ENCODE measurements around the gene GRIK4.
"Not testable (repeated sequence)": the region's sequence is repeated elsewhere in the genome, so short reads cannot be mapped to it uniquely, and the experiment has no call there.

The GRIK4 gene

GRCh38 chr11:120747850-120748814, 236.6 kb downstream of the GRIK4 start:
- no peak for DNase-seq (ENCODE audit: low read depth)

GRCh38 chr11:120749395-120749794, 237.8 kb downstream of the GRIK4 start:
- DNase-seq (ENCODE audit: low read depth) = no peak

GRCh38 chr11:120750647-120751549, 239.3 kb downstream of the GRIK4 start:
- DNase-seq (ENCODE audit: low read depth) = no peak

- DNase-seq (ENCODE audit: low read depth) = no peak
Measured at GRCh38 chr11:120751550-120751949, 240.0 kb downstream of the GRIK4 start.

GRCh38 chr11:120752668-120753067, 241.1 kb downstream of the GRIK4 start:
- no peak for DNase-seq (ENCODE audit: low read depth)

- no peak for DNase-seq (ENCODE audit: low read depth)
Measured at GRCh38 chr11:120756931-120757330, 245.4 kb downstream of the GRIK4 start.

- DNase-seq (ENCODE audit: low read depth) = no peak
Measured at GRCh38 chr11:120759046-120759445, 247.5 kb downstream of the GRIK4 start.

DNA sequence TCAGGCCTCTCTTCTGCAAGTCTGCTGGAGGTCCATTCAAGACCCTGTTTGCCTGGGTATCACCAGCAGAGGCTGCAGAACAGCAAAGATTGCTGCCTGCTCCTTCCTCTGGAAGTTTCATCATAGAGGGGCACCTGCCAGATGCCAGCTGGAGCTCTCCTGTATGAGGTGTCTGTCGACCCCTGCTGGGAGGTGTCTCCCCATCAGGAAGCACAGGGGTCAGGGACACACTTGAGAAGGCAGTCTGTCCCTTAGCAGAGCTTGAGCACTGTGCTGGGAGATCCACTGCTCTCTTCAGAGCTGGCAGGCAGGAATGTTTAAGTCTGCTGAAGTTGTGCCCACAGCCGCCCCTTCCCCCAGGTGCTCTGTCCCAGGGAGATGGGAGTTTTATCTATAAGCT, 254.2 kb downstream of the GRIK4 start:
- not testable (repeated sequence) for DNase-seq (ENCODE audit: low read depth)

- no peak for DNase-seq (ENCODE audit: low read depth)
Measured at GRCh38 chr11:120766318-120766717, 254.8 kb downstream of the GRIK4 start.

- DNase-seq (ENCODE audit: low read depth) = no peak
Measured at GRCh38 chr11:120768949-120769348, 257.4 kb downstream of the GRIK4 start.

GRCh38 chr11:120769906-120770305, 258.4 kb downstream of the GRIK4 start:
- DNase-seq (ENCODE audit: low read depth) = no peak

DNA sequence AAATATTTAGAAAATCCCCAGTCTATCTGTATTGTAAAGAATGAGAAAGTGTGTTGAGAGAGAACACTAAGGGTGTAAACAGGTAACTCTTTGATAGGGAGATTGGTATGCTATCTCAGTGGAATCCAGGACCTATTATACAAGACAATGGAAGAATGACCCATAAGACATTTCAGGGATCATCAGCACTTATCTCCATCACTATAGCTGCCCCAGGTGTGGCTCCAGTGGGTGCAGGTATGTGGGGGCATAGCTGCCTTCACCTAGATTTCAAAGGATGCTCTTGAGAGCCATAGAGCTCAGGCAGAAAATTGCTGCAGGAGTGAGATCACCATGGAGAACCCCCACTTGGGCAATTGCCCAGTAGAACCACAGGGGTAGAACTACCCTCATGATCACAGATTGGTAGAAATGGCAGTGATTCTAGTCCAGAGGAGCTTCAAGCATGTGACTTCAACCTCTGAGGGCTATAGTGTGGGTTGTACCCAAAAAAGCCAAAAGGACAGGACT, 260.1 kb downstream of the GRIK4 start:
- DNase-seq (ENCODE audit: low read depth) = no peak

DNA sequence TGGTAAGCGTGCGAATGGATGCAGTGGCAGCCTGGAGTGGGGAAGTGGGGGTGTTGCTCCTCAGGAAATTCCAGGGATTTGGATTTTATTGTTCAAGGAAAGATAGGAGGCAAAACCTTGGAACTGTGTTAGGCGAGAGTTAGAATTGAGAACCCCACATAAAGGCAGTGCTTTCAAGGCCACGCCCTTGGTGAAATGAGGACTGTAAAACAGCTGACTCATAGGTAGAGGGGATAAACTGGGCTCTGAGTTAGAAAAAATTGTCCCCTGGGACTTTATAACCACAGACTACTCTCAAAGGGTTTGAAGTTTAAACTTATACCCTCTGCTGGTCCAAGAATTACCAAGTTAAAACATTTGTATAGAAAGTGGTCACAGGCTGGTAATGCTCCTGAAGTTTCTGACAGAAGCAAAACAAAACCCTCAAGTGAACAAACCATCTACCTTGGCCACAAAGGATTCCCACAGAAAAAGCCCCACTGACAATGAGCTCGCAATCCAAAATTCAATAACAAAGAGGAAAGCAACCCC, 262.0 kb downstream of the GRIK4 start:
- peak; percentile 6 for DNase-seq (ENCODE audit: low read depth)

DNA sequence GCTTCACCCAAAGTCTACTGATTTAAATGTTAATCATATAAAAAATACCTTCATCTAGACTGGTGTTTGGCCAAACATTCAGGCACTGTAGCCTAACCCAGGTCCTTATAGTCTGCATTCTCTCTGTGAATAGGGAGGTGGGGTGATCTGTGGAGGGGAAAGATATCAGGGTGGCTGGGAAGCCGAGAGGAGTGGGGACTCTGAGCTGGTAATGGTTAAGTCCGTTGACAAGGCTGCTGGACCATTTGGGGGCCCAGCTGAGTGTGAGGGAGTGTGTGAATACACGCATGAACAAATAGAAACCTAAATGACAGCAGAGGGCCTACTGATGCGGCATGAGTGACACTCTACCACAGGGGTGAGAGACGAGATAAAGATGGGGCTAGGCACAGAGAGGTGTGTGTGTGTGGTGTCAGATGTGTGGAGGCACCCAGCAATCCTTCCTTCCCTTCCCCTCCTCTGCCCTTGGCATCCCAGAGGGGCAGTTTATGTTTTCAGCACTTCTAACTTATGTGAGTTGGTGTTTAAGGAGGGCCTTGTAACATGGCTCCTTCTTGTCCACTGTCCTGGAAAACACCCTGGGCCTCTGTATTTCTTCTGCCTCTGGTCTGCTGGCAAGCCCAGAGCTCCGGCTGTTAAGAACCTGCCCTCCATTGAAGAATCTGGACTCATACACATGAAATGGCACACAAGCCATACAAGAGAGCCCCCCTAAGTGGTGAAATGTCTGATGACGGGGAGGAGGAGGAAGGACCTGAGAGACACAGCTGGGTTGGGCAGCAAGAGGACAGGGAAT, 263.2 kb downstream of the GRIK4 start:
- no peak for DNase-seq (ENCODE audit: low read depth)

- DNase-seq (ENCODE audit: low read depth) = no peak
Measured at GRCh38 chr11:120775986-120776951, 264.7 kb downstream of the GRIK4 start.

GRCh38 chr11:120778685-120779490, 267.3 kb downstream of the GRIK4 start:
- no peak for DNase-seq (ENCODE audit: low read depth)

DNA sequence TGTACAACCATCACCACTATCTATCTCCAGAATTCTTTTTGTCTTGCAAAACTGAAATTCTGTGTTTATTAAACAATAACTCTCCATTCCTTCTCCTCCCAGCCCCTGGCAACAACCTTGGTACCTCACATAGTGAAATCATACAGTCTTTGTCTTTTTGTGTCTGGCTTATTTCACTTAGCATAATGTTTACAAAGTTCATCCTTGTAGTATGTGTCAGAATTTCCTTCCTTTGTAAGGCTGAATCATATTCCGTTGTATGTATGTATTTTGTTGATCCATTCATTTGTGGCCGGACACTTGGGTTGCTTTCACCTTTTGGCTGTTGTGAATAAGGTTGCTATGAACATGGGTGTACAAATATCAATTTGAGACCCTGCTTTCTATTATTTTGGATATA, 268.7 kb downstream of the GRIK4 start:
- DNase-seq (ENCODE audit: low read depth) = no peak

GRCh38 chr11:120781486-120782120, 270.1 kb downstream of the GRIK4 start:
- no peak for DNase-seq (ENCODE audit: low read depth)
